Measurements from ENCODE around the gene SCAMP4. TPM values are rescaled to one million over a fixed set of nuclear protein-coding genes. Genes with fewer than 3 reads are reported as not detected.

SCAMP4 gene
- total and polyA plus RNA-seq, 2 of the 13 experiments (the other 11 are each of a cell fraction or from before 2014, with no cell fraction given): 10.7 to 13.7 TPM

GRCh38 chr19:1864480-1865171 lies 40.6 kb upstream of the SCAMP4 start (continued):
- TF ChIP-seq HOMEZ (CRISPR knock-in tag; IDR thresholded peaks at IDR 0.05; ENCODE audit: low read depth): peak; percentile 11; the same call in 1 of the 2 replicates
- TF ChIP-seq PBX3 (CRISPR knock-in tag; IDR thresholded peaks at IDR 0.05; ENCODE audit: borderline replicate concordance): no peak
- TF ChIP-seq ZNF207 (IDR thresholded peaks at IDR 0.05; ENCODE audit: borderline replicate concordance): no peak
- no peak for TF ChIP-seq PBX2 (CRISPR knock-in tag; IDR thresholded peaks at IDR 0.05)
- TF ChIP-seq ZNF746 (CRISPR knock-in tag; IDR thresholded peaks at IDR 0.05): no peak; the same call in 1 of the 2 replicates
- no peak for TF ChIP-seq ZBTB49 (CRISPR knock-in tag; IDR thresholded peaks at IDR 0.05; ENCODE audit: borderline replicate concordance)
- no peak for TF ChIP-seq ZNF34 (CRISPR knock-in tag; IDR thresholded peaks at IDR 0.05; ENCODE audit: borderline replicate concordance)
- no peak for TF ChIP-seq MZF1 (CRISPR knock-in tag; IDR thresholded peaks at IDR 0.05; ENCODE audit: borderline replicate concordance)
- TF ChIP-seq AFF4 (CRISPR knock-in tag; IDR thresholded peaks at IDR 0.05): no peak
- no peak for TF ChIP-seq ZNF569 (CRISPR knock-in tag; IDR thresholded peaks at IDR 0.05; ENCODE audit: borderline replicate concordance)
- no peak for TF ChIP-seq ZBTB33 (CRISPR knock-in tag; IDR thresholded peaks at IDR 0.05)
- TF ChIP-seq ZSCAN29 (CRISPR knock-in tag; conservative IDR thresholded peaks at IDR 0.05): peak; percentile 81; the same call in 1 of the 2 replicates
- TF ChIP-seq ZNF558 (CRISPR knock-in tag; IDR thresholded peaks at IDR 0.05; ENCODE audit: borderline replicate concordance): no peak
- TF ChIP-seq TEAD3 (CRISPR knock-in tag; optimal IDR thresholded peaks at IDR 0.05; ENCODE audit: borderline replicate concordance): peak; percentile 8
- peak; percentile 31; the same call in 1 of the 2 replicates for TF ChIP-seq ZNF547 (CRISPR knock-in tag; IDR thresholded peaks at IDR 0.05)
- no peak for TF ChIP-seq CHCHD3 (CRISPR knock-in tag; IDR thresholded peaks at IDR 0.05)

All from HepG2 (cell line).